Bronchial epithelial cell (primary cell): Measurements from ENCODE around the gene NUDT19. TPM values are rescaled to one million over a fixed set of nuclear protein-coding genes. Genes with fewer than 3 reads are reported as not detected.

Source experiments
- DNase-seq: peaks from one replicate; pipeline ENCODE4 v3.0.0-alpha.2; 2010; ENCODE audit warnings: low read depth
- FAIRE-seq: peaks from 2 replicates; lab custom pipeline; 2011; peaks lifted over from hg19 to GRCh38; lab: Jason Lieb, UNC
- H3K27me3 ChIP-seq: 2 replicates; pipeline ENCODE4 v1.5.1; 2011; ENCODE audit warnings: low read length; ENCODE audit not compliant: control insufficient read depth, insufficient read depth
- H3K36me3 ChIP-seq: 2 replicates; pipeline ENCODE4 v1.5.1; 2011; ENCODE audit warnings: low read length; ENCODE audit not compliant: control insufficient read depth, insufficient read depth
- H3K4me3 ChIP-seq: 2 replicates; pipeline ENCODE4 v1.5.1; 2011; ENCODE audit warnings: mild to moderate bottlenecking, low read depth, low read length, control low read depth
- total RNA-seq: library from RNA; depleted of rRNA; stranded (reverse); fragments of >200 nt; gene quantifications from 2 replicates; pipeline ENCODE4 v1.2.1, GENCODE V29; 2014
- TF ChIP-seq, protein P1 (sequence below): IDR thresholded peaks from 2 replicates; pipeline ENCODE4 v1.5.1; 2011; ENCODE audit warnings: mild to moderate bottlenecking, moderate library complexity, low read length, control low read depth, inconsistent platforms; ENCODE audit not compliant: insufficient read depth, severe bottlenecking

Gene NUDT19
- total RNA-seq, 1 donor from 2014 or later, result 5.5 TPM

DNA sequence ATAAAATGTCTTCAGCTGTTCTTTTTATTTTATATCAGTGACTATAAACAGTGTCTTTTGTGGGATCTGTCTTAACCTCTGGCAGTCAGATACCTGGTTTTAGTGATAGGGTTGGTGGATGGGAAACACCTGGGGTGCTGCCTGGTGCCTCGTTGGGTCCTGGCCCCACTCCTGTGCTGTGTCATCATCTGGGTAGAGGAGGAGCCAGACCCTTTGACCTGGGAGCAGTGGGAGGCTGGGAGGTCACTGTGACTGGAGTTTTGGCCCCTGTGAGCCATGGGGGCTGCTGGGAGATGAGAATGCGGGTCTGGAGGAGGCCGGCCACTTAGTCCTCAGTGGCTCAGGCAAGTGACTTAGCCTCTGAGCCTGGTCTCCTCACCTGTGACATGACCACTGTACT lies 57.3 kb downstream of the NUDT19 start:
- DNase-seq (no peak), FAIRE-seq (no peak)
- Histone ChIP-seq H3K36me3 (no peaks in the 10 kb centered on the region), H3K27me3 (no peaks in the 10 kb centered on the region), H3K4me3 (no peak overlapping the region)
- TF ChIP-seq, protein P1, sequence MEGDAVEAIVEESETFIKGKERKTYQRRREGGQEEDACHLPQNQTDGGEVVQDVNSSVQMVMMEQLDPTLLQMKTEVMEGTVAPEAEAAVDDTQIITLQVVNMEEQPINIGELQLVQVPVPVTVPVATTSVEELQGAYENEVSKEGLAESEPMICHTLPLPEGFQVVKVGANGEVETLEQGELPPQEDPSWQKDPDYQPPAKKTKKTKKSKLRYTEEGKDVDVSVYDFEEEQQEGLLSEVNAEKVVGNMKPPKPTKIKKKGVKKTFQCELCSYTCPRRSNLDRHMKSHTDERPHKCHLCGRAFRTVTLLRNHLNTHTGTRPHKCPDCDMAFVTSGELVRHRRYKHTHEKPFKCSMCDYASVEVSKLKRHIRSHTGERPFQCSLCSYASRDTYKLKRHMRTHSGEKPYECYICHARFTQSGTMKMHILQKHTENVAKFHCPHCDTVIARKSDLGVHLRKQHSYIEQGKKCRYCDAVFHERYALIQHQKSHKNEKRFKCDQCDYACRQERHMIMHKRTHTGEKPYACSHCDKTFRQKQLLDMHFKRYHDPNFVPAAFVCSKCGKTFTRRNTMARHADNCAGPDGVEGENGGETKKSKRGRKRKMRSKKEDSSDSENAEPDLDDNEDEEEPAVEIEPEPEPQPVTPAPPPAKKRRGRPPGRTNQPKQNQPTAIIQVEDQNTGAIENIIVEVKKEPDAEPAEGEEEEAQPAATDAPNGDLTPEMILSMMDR, result no peak

- TF ChIP-seq, protein P1, result no peak
- DNase-seq (no peak), FAIRE-seq (no peak)
- no peaks in the 10 kb centered on the region for H3K27me3 ChIP-seq
- H3K36me3 ChIP-seq, result no peaks in the 10 kb centered on the region
- H3K4me3 ChIP-seq, result no peak overlapping the region
These were observed 57.7 kb downstream of the NUDT19 start for GRCh38 chr19:32749361-32749760.

GRCh38 chr19:32750441-32751055 lies 58.9 kb downstream of the NUDT19 start:
- no peak for FAIRE-seq
- Histone ChIP-seq H3K4me3 (no peak overlapping the region), H3K27me3 (no peaks in the 10 kb centered on the region), H3K36me3 (no peaks in the 10 kb centered on the region)
- DNase-seq, result no peak
- TF ChIP-seq, protein P1, result no peak

GRCh38 chr19:32751066-32751465 lies 59.4 kb downstream of the NUDT19 start:
- TF ChIP-seq, protein P1, result no peak
- FAIRE-seq (no peak), DNase-seq (no peak)
- no peaks in the 10 kb centered on the region for H3K36me3 ChIP-seq
- H3K27me3 ChIP-seq, result no peaks in the 10 kb centered on the region
- H3K4me3 ChIP-seq, result no peak overlapping the region

DNA sequence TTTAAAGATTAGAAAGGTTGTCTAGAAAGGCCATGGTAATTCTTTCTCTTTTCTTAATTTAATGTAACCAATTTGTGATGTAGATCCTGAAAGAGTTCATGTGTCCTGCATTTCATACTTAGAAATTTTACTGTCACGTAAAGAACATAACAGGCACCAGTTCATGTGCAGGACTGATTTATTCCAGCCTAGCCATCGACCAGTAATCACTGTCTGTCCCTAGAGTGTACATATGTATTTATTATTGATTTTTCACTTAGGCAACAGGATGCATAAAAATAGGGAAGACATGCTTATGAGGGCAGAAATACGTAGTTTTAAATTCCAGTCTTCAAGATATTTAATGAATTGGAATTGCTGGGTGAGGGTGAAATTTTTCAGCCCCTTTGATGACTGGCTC lies 65.6 kb downstream of the NUDT19 start:
- DNase-seq, result no peak
- TF ChIP-seq, protein P1, result no peak
- Histone ChIP-seq H3K36me3 (no peaks in the 10 kb centered on the region), H3K4me3 (no peak overlapping the region), H3K27me3 (no peaks in the 10 kb centered on the region)
- no peak for FAIRE-seq

Other genes with a start within 250 kb of the NUDT19 start
- 131 and 159 TPM in 2 replicates for gene PDCD5, start 110.6 kb upstream of the NUDT19 start, total RNA-seq
- gene ANKRD27, start 16.6 kb upstream of the NUDT19 start, total RNA-seq, result 37.6 and 53.3 TPM in 2 replicates
- 0.79 and 0.90 TPM in 2 replicates for gene RGS9BP, start 16.0 kb upstream of the NUDT19 start, total RNA-seq
- gene TDRD12, start 27.9 kb downstream of the NUDT19 start, total RNA-seq, result 0.13 and 1.6 TPM in 2 replicates
- under 0.01 and 0.26 TPM in 2 replicates for gene SLC7A9, start 177.9 kb downstream of the NUDT19 start, total RNA-seq